NT2/D1 (cell line): ENCODE results near the gene IL21R.

Experiments used
- YY1 ChIP-seq: IDR thresholded peaks from 2 replicates; pipeline ENCODE4 v1.6.1; 2011; ENCODE audit not compliant: insufficient read length, insufficient read depth
- ZNF274 ChIP-seq: IDR thresholded peaks from 2 replicates; pipeline ENCODE4 v1.6.1; 2011; ENCODE audit warnings: mild to moderate bottlenecking, low read depth, low read length

DNA sequence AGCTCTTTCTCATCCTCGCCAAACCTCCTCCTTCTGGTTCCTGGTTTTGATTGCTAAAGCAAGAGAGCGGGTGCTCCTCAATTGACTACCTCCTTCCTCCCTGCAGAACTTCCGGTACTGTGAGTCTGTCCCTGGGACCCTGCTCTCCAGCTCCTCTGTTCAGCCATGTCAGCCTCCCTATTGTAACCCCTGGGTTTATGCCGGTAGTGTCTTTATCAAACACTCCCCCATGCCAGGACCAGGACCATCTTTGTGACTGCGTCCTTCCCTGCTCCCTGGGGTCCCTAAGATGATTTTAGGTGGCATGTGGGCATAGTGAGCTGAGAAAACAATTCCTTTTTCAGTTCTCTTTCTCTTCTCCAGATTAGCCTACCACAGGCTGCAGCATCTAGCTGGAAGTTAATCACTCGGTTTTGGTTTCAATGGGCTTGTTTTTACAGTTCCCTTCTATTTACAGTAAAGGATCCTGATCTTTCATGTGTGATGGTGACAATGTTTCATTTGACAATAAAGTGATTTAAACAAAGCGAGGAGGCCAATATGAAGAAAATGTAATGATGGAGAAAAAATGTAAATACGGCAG lies 27.7 kb upstream of the IL21R start:
- TF ChIP-seq ZNF274 (no peak), YY1 (no peak)
